ENCODE results near the gene TBC1D16.

GRCh38 chr17:80053102-80053501 is 17.4 kb upstream of the TBC1D16 start:
- TF ChIP-seq EZH2phosphoT487 (IDR thresholded peaks at IDR 0.05; ENCODE audit: insufficient read depth, low read depth) = no peak
- no peak for TF ChIP-seq EZH2 (IDR thresholded peaks at IDR 0.05; ENCODE audit: insufficient read depth, poor library complexity, severe bottlenecking)

Data from GM23248 (cell line).